HG03280 (cell line): ENCODE data around the gene CYTH3.
A peak's percentile ranks its signal among the peaks of the same experiment; 100 is the strongest.

Source experiments
- ATAC-seq: cut with Tn5 transposase; IDR thresholded peaks from one replicate; pipeline ENCODE4 v1.9.1; 2021; ENCODE audit warnings: mild to moderate bottlenecking, moderate library complexity; ENCODE audit not compliant: unreplicated experiment

Gene CYTH3

DNA sequence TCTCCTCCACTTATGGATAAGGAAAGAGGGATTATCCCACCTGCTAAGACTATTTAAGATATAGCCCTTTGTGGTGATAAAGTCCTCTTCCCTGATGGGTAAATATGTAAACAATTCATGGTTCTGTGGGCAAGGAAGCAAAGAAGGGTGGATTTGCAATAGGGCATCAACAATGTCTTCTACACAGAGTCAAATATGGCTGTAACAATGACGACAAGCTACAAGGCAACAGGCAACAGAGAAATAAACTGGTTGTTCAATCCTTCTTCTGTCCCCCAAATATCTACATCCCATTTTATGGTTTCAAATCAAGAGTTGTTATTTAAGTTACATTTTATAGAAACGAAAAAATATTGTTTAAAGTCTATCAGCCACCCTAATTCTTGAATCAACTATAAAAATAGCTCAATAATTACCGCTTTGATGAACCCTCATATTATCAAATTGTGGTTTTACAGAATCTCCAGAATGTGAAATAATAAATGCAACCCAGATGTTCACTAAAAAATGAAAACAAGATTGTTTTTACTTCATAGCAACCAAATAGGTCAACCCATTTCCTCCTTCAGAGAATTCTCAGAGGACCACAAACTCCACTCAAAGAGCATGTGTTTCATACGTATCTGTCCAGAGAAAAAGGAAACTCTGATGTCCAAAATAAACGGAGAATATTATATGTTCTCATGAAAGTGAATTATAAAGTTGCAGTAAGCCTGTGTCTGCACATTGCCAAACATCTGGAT, 13.8 kb downstream of the CYTH3 start:
- ATAC-seq, result no peak

DNA sequence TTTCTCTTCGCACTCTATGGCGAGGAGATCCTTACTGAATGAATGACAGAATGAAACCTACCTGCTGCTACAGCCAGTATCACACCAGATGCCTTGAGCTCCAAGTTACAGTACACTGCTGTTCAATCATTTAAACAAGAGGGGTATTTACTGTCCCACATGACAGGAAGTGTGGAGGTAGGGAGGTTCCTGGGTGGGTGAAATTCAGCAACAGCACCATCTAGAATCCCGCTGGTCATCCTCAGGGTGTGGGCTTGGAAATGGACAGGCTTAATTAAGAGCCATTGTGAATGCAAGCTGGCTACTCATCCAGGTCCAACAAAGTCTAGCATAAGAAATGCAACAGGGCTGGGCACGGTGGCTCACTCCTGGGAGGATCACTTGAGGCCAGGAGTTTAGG, 14.7 kb downstream of the CYTH3 start:
- no peak for ATAC-seq

DNA sequence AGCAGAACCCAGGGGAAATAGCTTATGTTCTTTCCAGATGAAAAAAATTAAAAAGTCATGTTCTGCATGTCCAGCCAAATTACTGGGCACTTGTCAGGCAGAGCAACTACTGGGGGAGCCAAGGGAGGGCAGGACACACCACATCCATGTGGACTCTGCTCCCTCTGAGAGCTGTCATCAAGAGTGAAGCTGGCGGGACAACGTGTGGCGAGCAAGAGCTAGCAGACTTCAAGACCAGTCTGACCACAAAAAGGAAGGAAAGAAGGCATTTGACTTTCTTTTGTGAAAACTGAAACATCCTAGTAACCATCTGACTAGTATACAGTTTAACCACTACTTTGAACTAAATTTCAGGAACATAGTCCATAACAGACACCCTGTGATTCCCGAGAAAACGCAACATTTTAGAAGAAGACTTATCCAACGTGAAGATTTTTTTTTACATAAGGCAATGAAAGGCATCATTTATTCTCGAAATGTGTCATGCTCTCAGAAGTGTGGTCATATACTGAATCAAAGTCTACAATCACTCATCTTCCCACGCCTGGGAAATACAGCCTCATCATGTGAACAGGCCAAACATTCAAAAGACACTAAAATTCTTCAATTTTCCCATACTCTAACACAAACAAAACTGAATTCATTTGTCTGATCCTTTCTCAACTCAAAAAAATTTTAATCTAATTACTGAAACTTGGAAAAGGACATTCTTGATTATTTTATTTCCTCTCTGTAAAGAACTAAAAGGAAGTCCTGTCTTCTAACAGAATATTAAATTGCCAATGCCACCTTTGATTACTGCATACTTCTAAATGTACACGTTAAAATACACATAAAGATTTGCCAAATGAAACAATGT, 15.5 kb downstream of the CYTH3 start:
- peak; percentile 60 for ATAC-seq

DNA sequence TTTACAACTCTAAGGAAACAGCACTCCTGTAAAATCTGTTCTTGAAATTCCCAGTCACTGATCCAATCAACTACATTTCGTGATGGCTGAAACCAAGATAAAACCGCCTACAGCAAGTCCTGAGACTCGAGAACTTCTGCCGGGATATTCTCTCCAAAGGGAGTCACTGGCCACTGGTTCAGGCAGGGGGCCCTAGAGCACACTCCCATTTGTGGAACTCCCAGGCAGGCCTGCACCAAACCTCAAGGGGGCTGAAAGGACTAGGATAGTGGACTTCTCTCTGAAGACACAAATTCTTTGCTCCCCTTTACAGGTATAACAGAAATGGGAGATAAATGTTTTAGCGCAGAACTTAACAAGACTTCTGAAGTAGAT, 16.3 kb downstream of the CYTH3 start:
- no peak for ATAC-seq

DNA sequence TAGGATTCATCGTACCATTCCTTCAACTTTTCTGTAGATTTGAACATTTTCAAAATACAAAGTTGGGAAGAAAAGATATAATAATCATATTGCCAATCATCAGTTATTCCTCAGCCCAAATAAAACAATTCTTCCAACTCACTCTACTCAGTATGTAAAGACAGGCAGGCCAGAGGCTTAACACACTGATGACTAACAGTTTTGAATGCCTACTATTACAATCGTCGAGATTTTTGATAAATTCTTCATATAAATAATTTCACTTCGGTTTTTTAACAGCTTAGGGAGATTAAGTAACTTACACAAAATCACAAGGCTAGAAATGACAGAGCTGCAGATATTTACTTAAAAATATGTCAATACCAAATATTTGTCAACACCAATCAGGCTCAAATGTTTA, 17.6 kb downstream of the CYTH3 start:
- no peak for ATAC-seq

DNA sequence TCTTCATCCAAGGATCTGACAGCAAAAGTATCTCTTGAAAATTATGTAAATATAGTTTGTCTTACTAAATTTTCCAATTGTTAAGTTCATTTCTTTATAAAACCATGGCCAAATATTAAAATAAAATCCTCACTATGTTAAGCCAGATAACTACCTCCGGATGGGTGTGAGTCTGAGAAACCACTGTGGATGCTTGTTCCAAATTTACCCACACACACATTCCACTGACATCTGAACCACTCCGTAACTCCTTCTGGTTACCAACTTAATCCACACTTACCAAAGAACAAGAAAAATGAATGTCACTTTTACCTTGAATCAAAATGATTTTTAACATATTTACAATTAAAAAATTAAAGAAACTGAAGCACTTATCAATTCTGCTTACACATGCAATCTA, 19.7 kb downstream of the CYTH3 start:
- no peak for ATAC-seq

DNA sequence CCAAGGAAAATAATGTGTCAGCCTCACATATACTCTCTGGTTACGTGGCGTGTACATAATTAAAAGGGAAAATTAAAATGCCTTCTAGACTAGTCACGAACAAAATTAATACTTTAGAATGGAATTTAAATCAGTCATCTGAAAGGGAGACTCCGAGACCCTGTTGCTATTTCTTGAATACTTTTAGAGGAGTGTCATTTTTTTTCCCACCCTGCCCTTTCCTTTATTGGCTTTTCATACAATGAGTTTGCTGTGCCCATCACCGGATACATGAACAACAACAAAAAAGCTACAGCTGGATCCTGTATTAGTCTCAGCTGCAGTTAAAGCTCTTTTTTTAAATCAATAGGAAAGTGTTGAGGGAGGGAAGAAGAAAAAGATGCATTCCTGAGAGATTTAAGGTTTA, 20.1 kb downstream of the CYTH3 start:
- ATAC-seq, result no peak

DNA sequence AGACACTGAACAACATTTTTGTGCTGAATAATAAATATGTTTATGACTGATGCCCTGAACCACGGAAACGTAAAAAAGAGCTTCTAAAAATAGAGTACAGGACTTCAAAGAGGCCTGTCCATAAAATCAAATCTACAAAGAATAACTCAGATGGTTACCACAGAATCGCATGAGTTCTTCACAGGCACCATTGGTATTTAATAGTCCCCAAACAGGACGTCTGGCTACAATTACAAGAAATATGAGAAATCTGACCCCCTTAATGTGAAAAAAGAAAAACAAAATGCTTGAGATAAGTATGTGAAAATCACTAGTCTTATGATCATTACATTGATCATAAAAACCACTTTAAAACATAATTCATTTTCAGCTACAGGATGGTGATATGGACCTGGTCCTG, 20.8 kb downstream of the CYTH3 start:
- no peak for ATAC-seq

DNA sequence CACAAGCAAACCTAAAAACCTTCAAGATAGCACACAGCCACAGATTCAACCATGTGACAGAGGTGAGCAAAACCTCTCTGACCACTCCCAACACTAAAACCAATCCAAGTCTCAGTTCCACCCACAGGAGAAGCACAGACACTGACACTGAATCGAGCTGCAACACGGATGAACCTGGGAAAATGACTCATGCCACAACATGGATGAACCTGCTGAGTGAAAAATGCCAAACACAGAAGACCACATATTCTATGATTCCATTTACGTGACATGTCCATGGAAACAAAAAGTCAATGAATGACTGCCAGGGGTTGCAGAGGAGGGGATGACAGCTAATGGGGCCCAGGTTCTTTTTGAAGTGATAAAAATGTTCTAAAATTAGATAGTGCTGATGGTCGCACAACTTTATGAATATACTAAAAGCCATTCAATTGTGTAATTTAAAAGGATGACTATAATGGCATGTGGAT, 22.0 kb downstream of the CYTH3 start:
- ATAC-seq, result no peak

DNA sequence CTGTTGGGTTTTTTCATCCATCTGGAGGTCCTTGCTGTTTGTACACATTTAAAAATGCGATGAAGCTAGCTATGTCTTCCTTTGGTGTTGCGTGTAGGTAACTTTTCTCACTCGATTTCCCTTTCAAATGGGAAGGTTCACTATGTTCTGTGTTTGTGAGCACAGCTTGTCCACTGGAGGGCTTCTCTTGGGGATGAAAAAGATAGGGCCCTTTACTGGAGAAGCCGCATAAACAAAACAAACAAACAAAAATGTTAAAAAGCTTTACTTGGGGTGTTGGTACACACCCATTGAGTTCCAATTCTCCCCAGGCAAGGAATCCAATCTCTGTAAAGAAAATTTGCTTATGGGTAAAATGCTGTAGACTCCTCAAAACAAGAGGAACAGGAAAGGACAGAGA, 23.4 kb downstream of the CYTH3 start:
- no peak for ATAC-seq

DNA sequence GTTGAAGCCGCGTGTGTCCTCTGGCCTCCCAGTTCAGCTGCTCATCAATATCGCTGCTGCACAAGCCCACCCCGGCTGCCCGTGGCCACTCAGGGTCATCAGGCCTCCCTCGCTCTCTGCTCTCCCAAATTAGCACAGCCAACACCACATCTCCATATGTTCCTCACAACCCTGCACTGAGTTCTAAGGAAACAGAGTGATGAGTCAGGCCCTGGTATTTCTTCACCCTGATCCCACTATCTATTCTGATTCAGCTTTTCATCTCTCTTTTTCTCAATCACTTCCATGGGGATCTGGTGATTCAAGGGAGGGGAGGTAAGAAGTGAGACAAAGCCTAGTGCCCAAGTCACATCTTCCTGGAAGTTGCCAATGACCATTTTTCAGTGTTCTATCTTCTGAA, 23.8 kb downstream of the CYTH3 start:
- ATAC-seq, result no peak

DNA sequence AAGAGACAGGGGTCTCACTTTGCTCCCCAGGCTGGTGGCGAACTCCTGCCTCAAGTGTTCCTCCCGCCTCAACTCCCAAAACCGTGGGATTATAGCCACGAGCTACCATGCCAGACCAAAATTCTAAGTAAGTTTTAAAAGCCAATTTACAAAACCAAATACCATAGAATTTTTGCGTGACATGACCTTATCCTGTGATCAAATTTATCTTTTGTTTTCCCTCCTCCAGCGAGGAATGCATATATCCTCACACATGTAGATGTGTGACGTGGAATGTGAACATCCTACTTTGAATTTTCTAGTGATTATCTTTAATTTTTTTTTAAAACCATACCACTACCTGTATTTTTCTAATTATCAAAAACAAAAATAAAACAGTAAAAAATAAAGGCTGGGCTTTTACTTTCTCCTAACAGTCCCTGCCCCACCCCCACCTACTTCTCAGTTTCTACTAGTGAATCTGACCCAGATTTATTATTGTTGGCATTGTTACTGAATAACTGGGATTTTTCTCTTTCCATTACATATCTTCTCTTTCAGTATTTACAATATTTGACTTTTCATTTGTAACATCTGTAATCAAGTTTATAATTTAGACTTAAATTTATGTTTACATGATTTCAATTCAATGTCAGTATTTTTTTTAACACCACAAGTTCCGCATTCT, 26.0 kb downstream of the CYTH3 start:
- ATAC-seq, result no peak

DNA sequence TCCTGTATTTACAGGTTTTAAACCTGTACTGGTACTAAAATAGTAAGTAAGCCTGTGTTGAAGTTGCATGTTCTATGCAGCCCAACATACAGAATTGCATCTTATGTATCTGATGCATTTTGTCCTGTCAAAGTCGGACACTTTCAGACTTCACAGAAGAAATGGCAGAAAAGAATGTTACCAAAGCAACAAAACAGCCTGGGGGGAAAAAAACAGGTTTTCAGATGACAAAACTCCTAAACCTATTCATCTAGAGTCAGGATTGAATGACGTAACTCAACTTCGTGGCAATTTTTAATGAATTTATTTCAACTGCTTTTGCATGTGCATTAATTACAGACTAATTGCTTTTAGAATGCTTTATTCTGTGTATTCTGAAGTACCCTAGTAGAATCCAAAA, 28.4 kb downstream of the CYTH3 start:
- no peak for ATAC-seq

DNA sequence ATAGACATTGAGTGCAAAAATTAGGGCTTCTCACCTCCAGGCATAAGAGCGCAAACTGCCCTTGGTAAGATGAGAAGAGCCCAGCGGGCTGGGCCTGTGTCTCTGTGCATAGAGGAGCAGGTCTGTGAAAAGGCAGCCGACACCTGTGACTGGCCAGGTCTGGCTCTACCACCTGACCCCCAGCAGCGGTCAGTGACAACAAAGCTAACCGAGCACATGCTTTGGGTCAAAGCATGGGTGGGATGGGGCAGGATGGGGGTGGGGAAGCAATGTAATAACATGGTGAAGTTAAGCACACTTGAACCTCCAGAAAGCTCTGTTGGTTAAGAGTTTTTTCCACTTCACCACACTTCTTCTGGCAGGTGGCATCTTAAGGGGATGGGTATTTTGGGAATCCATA, 29.3 kb downstream of the CYTH3 start:
- ATAC-seq, result no peak

DNA sequence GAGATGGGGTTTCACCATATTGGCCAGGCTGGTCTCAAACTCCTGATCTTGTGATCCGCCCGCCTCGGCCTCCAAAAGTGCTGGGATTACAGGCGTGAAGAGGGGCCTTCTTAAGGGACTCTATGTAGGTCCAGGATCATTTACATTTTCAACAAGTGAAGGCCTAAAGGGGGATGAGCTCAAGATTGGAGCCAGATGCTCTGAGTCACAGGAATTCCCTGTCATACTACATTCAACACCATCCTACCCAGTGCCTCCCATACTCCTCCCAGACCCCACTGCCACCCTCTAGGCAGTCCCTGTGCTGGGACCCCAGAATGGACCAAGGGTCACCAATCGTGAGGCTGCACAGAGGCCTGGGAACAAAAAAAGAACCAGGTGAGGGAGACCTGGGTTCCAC, 29.9 kb downstream of the CYTH3 start:
- no peak for ATAC-seq

DNA sequence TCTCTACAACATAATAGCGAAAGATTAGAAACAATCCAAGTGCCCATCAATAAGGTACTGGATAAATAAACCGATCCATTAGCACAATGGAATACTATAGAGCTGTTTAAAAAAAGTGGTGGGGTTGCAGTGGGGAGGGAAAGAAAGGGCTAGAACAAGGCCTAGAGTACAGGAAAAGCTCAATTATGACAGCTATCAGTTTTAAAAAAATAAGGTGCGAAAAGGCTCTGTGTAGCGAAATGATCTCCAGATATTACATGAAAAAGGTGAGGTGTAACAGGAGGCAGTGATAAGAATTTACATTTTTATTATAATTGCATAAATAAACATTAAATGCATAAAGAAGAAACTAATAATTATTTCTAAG, 30.8 kb downstream of the CYTH3 start:
- ATAC-seq, result no peak

DNA sequence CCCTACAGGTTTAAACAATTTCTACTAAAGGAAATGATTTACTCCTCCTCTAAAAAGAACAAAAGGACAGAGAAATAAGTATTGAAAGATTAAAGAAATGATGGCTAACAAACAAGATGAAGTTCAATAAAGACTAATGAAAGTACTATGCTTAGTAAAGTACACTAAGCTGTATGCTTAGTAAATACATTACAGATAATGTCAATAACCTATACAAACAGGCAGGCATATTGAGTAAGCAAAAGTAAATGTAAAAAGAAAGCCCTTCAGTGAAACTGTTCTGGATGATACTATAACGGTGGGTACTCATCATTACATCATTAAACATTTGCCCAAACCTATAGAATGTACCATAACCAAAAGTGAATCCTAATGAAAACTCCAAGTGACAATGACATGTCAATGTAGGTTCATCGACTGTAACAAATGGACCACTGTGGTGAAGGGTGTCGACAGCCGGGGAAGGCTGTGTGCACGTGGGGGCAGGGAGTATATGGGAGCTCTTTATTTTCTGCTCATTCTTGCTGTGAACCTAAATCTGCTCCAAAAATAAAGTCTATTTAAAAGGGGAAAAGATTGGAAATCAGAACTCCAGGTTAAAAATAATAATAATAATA, 34.0 kb downstream of the CYTH3 start:
- ATAC-seq, result no peak

DNA sequence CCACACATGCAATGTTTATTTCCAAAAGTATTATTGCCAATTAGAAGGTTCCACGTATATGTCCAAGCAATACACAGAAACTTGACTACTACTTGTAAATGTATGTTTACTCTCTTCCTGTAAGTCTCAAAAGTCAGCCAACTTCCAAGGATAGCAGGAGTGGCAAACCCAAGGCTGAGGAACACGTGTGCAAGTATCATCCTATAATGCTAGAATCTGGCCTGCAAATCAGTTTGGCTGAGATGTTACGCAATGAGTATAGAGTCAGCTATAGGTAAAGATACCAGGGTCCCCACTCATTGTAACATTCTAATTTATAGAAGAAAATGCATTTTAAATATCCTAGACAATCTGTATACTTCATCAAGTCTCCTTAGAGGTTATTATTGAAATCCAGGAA, 34.7 kb downstream of the CYTH3 start:
- no peak for ATAC-seq

DNA sequence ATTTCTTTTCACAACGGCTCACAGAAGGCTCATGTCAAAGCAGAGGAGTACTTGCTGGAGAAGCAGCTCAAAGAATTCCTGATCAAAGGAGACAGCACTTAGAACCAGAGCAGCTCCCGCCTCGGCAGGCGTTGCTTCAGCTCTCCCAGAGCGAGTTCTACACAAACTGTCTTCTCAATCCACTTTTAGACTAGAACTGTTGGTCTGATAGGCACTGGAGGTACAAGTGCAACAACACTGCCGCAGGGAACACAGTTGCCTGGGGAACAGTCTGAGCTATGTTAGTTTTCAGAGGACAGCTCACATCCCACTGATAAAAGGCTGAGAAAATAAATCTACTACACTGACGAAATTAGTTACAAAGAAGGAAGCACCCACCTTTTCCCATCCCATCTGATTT, 35.4 kb downstream of the CYTH3 start:
- no peak for ATAC-seq

DNA sequence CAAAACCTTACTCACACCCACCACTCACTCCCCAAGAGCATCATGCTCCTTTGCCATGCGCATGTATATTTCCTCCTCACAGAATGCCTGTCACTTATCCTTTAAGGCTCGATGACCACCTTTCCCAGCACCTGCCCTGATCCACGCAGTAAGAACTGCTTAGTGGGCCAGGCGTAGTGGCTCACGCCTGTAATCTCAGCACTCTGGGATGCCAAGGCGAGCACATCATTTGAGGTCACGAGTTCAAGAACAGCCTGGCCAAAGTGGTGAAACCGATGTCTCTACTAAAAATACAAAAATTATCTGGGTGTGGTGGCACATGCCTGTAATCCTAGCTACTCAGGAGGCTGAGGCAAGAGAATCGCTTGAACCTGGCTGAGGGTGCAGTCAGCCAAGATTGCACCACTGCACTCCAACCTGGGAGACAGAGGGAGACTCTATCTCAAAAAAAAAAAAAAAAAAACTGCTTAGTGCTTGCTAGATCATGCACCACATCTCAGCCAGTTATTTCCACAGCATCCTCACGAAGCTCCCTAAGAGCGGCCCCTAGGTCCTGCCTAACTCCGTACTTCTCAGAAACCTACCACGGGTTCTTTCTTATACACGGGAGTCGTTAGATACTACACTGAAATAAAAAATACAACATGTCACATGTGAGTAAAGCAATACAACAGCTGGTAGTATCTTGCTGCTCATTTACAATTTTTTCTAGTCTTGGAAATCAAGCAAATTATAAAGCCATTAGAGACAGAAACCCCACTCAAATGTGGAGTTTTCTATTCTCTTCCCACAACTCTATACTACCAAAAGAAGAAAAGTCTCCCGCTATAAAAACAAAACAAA, 37.2 kb downstream of the CYTH3 start:
- no peak for ATAC-seq

DNA sequence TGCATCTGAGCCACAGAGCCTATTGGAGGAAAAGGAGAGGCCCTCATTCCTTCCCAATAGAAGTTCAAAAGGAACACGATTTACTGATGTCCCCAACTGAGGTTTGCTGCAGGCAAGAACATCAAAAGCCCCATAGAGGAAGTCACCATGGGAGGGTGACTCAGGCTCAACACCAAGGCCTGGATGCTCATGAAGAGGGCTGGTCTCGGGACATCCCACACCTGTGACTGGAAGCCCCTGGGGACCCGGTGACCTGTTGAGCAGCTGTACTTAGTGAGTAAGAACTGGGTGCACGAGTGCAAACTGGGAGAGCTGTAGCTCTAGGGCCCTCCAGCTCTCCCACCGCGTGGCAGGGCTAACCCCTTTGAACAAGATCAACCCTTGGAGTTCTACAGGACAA, 38.0 kb downstream of the CYTH3 start:
- ATAC-seq, result no peak
